Measurements from ENCODE around the gene EMC10. TPM values are rescaled to one million over a fixed set of nuclear protein-coding genes. Genes with fewer than 3 reads are reported as not detected.

The EMC10 gene
- total RNA-seq: 30.2 and 33.5 TPM in 2 replicates

GRCh38 chr19:50476224-50476906 lies at the start of gene EMC10, which contains the start of gene GARIN5A:
TSS of gene EMC10 (plus strand) at chr19:50476507. CDS start at chr19:50476545, 38 bp downstream.
TSS of gene GARIN5A (minus strand) at chr19:50476848. CDS start at chr19:50476388, 460 bp downstream.

DNA sequence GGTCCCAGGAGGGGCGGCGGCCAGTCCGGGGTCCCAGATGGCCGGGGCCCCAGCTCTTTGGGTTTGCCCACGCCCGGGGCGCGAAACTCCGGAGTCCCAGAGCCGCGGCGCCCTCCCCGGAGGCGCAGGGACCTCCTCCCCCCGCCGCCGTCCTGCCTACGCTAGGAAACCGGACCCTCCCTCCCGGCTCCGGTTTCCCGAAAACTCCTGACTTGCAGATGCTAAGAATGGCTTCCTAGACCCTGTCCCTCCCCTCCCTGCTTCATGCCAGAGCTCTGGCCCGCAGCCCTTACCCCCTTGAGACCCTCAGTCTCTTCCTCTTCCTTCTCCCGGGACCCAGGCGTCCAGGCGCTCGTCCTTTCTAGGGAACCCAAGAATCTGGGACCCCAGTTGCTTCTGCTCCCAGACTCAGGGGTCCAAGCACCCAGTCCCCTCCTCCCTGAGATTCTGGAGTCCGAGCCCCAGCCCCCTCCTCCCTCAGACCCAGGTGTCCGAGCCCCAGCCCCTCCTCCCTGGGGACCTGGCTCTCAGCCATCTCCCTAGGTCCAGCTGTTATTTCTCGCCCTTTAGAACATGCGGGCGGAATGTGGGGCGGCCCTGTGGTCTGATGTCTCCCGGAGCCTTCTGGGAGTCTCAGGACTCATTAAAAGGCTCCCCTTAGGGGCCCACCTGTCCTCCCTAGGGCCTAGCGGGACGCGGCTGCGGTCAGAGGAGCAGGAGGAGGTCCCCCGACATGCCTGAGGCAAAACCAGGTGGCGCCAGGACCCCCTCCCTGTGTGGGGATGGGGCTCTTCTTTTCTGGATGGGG lies 43.9 kb upstream of the EMC10 start, which contains the start of gene MYBPC2:
TSS of gene MYBPC2 (plus strand) at position 672 of the 808 bp plus-strand sequence. CDS start at position 734, 62 bp downstream.

DNA sequence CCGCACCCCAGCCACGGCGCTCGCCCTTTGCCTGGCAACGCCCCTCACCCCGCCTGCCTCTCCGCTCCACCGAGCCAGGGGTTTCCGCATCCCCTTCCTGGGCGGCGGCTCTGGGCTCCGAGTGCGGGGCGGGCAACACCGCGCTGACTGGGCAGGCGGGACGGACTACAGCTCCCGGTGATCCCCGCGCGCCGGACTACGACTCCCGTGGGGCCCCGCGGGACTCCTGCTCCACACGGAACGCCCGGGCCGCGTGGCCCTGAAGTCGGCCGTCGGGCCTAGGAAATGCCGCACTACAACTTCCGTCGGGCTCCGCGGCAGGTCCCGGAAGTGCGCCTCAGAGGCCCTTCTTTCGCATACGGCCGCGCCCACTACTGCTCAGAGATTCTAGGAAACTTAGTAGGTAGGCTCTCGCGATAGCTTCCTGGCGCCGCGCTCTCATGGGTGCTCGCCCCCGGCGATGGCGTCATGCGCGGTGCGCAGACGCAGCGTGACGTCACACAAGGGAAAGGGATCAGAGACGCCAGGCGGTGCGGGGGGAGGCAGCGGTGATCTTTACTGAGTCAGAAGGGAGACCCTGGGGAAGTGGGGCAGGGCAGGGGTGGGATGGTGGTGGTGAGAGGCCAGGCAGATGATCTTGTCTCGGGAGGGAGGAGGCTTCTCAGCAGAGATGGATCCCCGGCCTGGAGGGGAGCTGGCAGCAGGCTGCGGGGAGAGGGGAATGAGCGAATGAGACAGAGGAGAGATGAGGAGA lies 34.9 kb downstream of the EMC10 start, which contains the start of gene JOSD2:
TSS of gene JOSD2 (minus strand) at position 123 of the 754 bp plus-strand sequence. CDS start 760 bp downstream, outside the sequence.

DNA sequence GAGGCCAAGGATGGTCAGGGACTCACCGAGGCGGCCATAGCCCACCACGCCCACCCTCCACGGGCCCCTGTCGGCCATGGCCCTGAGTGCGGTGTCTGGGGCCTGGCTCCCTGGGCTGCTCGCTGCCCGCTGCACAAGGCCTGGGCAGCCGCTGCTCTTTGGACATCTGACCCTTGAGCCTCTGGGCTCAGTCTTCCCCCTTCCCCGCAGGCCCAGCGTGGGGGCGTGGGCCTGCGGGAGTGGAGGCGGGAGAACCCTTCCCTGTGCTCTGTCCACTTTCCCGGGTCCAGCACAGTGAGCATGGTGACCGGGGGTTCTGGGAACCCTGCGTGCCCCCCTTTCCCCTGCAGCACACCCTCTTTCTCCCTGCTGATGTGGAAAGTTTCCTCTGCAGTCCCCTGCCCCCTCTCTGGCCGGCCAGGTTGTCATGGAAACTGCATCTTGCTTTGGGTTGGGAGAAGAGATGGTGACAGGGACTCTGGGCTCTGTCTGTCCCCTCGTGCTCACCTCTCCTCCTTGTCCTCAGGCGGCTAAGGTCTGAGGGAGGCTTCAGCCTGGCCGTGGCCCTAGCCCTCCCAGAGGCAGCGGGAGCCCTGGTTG lies 37.5 kb downstream of the EMC10 start, which contains the start of gene ASPDH:
TSS of gene ASPDH (minus strand) at position 168 of the 600 bp plus-strand sequence. CDS start at position 78, 90 bp downstream.

Other genes starting within 250 kb of the EMC10 start
- 0.09 TPM in 1 of 2 replicates, not detected in the other for gene KCNC3, start 147.1 kb upstream of the EMC10 start, total RNA-seq
- gene NAPSA, start 110.9 kb upstream of the EMC10 start, total RNA-seq: under 0.01 and 0.18 TPM in 2 replicates
- gene NR1H2, start 100.0 kb upstream of the EMC10 start, total RNA-seq: 79.9 and 95.2 TPM in 2 replicates
- 12.2 and 13.2 TPM in 2 replicates for gene POLD1, start 92.2 kb upstream of the EMC10 start, total RNA-seq
- gene SPIB, start 57.6 kb upstream of the EMC10 start, total RNA-seq: not detected in 2 replicates
- gene MYBPC2, start 43.6 kb upstream of the EMC10 start, total RNA-seq: not detected in 2 replicates
- gene GARIN5A, start 341 bp downstream of the EMC10 start, total RNA-seq: 0.09 and 0.28 TPM in 2 replicates
- 36.1 and 38.2 TPM in 2 replicates for gene JOSD2, start 34.7 kb downstream of the EMC10 start, total RNA-seq
- gene ASPDH, start 37.4 kb downstream of the EMC10 start, total RNA-seq: not detected in 2 replicates
- 0.14 and 0.18 TPM in 2 replicates for gene LRRC4B, start 91.9 kb downstream of the EMC10 start, total RNA-seq
- gene SYT3, start 163.4 kb downstream of the EMC10 start, total RNA-seq: 0.09 TPM in 1 of 2 replicates, not detected in the other
- gene C19orf81, start 172.9 kb downstream of the EMC10 start, total RNA-seq: not detected in 2 replicates
- gene SHANK1, start 243.3 kb downstream of the EMC10 start, total RNA-seq: 2.5 and 3.1 TPM in 2 replicates
- gene CLEC11A, start 246.9 kb downstream of the EMC10 start, total RNA-seq: 33.6 and 37.0 TPM in 2 replicates